SKM-1 treated with dmso at 0.1 percent for 144 hours (cell line): ENCODE data around the gene CD101.

Experiments used
- DNase-seq: peaks from one replicate; lab custom pipeline; 2025; ENCODE audit not compliant: unreplicated experiment; lab: John Stamatoyannopoulos, UW

CD101 gene

DNA sequence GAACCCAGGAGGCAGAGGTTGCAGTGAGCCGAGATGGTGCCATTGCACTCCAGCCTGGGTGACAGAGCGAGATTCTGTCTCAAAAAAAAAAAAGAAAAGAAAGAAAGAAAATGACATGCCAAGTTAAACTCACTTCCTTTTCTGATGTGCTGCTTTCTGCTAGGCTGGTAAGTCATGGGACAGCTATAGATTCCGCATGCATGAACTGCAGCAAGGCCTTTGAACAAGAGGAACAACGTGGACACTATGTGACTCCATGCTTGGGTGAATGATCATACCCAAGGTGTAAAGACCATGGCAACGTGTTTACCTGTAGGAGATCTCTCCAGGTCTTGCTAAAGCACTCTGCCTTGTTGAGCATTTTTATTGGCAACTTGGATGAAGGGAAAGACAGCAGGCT lies 48.3 kb downstream of the CD101 start:
- no peak for DNase-seq

- DNase-seq, result no peak
Measured at GRCh38 chr1:117051224-117052064, 49.9 kb downstream of the CD101 start.

- no peak for DNase-seq
Measured at GRCh38 chr1:117054068-117054467, 52.5 kb downstream of the CD101 start.

DNA sequence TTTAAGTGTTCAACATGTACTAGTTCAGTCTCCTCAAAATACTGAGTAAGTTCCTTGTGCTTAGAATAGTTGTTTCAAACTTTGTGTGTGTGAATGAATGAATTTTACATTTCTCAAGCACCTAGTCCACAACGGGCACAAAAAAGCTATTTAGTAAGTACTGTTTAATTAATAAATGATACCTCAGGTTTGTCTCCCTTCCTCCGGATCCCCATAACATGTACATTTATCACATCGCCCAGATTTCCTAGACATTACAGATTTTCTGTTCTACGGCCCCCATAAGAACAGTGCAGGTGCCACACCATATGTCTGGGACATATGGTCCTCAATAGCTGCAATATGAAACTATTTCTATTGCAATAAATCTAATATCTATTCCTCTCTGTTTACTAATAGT lies 57.2 kb downstream of the CD101 start:
- no peak for DNase-seq

- DNase-seq, result no peak
Measured at GRCh38 chr1:117059334-117059677, 57.7 kb downstream of the CD101 start.

DNA sequence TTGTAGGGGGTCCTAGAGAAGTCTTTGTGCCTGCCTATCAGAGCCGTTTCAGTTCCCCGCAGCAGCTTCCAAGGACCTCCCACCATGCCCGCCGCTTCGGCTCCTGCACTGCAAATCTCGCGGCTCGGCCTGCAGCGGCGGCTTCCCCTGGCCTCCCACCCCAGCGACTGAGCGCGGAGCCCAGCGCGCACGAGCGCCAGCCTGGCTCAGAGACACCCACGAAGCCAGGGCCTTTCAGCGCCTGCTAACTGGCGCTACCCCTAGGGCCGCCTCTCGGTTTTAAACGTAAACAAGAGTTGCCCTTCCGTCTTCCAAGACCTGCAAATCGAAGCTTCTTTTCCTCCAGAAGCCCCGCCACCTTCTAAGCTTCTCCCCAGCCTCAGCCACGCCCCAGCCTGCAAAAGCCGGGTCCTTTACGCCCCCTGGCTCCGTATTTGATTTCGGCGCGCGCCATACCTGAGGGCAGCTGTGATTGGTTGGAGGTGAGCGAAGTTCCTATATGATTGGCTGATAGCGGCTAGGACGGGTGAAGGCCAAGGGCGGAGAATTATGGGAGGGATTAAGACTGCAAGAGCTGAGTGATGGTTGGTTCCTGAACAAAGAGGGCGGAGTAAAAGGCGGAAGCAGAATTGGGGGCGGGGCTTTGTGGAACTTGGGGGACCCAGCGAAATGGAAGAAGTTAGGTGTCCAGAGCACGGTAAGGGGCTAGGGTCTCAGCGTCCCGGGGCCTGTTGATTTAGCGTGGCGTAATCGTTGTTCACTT lies 58.3 kb downstream of the CD101 start, which contains the start of gene TTF2:
TSS of gene TTF2 (plus strand) at position 649 of the 763 bp plus-strand sequence. CDS start at position 670, 21 bp downstream.
- DNase-seq, result peak; percentile 99

DNA sequence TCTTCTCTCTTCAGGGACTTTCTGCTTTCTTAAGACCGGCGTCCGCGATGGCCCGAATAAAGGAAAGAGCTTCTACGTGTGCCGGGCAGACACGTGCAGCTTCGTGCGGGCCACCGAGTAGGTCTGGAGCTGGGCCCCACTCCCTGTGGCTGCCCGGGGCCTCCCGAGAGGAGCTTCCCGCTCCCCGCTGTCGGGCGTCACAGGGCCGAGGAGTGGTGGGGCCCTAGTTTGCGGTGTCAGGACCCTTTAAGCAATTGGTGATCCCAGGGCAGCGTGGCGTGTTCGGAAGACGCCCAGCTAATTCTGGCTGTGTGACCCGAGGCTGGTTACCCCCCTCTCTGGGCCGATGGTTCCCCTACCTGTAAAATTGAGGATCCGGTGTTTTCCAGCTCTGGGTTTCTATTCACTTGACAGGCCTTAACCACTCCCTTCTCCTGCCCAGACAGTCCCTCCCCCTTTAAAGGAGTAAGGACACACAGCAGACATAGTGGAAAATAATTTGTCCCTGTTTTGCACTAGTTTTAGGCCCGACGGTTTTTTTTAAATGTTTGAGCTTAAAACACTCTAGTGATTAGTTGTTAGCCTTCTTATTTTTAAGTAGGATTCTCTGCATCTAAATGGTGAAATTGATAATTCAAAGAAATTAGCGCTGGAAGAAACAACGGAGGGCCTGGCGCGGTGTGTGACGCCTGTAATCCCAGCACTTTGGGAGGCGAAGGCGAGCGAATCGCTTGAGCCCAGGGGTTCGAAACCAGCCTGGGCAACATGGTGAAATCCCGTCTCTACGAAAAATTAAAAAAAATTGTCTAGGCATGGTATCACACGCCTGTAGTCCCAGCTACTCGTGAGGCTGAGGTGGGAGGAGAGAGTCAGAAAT lies 59.1 kb downstream of the CD101 start:
- peak; percentile 49 for DNase-seq

GRCh38 chr1:117061986-117062415 lies 60.4 kb downstream of the CD101 start:
- DNase-seq, result no peak

DNA sequence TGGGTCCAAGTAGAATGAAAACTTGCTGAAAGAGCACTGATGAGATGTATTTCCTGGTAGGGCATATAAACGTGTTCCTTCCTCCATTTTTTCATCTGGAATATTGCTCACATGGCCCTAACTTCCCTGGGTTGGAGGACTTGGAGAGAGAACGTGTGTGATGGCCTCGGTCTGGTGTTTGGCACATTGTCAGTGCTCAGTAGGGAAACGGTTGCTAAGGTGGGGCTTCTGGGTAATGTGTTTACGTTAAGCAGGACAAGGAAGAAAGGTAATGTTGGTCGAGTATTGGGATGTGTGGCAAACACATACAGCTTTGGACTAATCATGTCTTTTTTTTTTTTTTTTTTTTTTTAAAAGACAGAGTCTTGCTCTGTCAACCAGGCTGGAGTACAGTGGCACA lies 64.8 kb downstream of the CD101 start:
- DNase-seq, result no peak

DNA sequence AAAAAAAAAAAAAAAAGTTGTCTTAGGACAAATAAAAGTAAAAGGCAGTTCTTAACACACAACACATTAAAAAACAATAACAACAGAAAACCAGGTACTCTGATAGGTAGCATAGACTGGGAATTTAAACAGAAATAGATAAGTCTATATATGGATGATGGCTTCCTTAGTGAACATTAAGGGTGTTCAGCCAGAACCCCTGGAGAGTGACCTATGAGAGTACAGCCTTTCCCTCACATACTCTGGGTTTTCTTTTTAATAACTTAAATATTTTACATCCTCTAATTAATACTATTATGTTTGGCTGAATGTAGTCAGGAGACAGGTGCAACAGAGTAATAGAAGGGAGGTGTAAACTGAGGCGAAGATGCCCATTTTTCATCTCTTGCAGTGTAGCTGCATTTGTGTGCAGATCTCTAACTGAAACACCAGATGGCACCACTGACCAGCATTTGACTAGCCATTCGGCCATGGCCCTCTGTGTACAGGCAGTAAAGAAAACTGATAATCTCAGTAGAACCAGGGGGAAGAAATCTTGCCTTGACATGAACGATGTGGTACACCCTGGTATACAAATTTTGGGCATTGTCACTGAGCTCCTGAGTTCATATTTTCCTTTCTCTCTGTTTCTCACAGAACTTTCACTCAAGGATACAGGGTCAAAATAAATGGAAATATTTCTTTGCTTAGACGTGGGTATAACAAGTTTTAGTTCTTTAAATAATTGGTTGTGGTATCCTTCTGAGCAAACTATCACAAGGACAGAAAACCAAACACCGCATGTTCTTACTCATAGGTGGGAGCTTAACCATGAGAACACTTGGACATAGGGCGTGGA lies 66.2 kb downstream of the CD101 start:
- DNase-seq, result no peak

GRCh38 chr1:117068580-117068979 lies 67.0 kb downstream of the CD101 start:
- no peak for DNase-seq

GRCh38 chr1:117069220-117069844 lies 67.8 kb downstream of the CD101 start:
- DNase-seq, result no peak

DNA sequence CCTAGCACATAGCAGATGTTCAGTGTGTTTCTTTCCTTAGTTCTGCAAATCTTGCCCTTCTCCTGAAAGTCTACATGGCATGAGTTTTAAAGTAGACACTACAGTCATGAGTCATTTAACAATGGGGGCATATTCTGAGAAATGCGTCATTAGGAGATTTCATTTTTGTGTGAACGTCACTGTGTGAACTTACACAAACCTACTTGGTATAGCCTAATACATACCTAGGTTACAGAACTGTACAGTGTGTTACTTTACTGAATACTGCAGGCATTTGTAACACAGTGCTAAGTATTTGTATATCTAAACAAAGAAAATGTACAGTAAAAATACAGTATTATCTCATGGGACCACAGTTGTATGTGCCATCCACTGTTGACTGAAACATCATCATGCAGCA lies 68.6 kb downstream of the CD101 start:
- DNase-seq, result no peak

DNA sequence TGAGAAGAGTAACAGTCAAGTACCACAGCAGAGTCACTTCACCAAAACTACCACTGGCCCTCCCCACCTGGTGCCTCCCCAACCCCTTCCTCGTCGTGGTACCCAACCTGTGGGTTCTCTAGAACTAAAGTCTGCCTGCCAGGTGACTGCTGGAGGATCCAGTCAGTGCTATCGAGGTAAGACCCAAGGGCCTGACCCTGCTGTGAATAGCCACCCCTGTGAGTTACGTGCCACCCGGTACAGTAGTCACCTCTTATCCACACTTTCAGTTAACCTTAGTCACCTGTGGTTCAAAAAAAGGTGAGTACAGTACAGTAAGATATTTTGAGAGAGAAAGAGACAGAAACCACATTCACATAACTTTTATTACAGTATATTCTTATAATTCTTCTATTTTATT lies 75.1 kb downstream of the CD101 start:
- no peak for DNase-seq

GRCh38 chr1:117077267-117077666 lies 75.7 kb downstream of the CD101 start:
- DNase-seq, result no peak

GRCh38 chr1:117079737-117080136 lies 78.2 kb downstream of the CD101 start:
- DNase-seq, result no peak

DNA sequence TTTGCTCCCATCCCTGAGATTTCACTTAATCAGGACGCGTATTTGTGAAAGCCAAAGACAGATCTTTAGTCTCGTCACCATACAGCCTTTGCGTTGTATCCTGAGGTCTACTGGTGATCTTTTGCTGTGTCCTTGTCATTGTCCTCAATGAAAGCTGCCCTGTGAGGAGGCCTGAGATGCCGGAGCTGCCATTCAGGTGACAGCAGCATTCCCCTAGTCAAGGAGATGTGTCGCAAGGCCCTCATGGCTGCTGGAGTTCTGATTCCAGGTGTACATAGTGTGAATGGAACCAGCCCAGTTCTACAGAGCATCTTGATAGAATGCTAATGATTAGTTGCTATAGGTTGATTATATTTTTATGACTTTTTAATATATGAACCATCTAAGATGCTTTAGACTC lies 82.7 kb downstream of the CD101 start:
- no peak for DNase-seq
